ENCODE results near the gene SCNN1B. TPM values are rescaled to one million over a fixed set of nuclear protein-coding genes. Genes with fewer than 3 reads are reported as not detected.

Gene SCNN1B
- total and polyA plus RNA-seq, 11 donors, result 0.15 to 1.1 (median 0.34) TPM; not detected in 6

DNA sequence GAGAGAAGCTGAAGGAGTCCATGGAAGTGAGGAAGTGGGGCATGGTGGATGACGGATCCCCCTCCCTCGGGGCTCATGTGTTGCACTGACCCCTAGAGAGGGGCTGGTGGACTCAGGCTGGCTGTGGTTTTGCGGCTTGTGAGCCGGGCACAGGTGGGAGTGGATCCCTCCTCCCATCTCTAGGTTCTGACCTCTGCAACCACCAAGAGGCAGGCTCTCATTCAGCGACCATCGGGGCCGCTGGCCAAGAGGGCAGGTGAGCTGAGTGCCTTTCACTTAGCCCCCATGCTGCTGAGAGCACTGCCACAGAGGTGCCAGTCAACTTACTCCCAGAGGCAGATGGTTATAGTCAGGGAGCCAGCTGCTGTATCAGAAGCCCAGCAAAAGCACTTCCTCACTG lies 67.3 kb downstream of the SCNN1B start:
- intact Hi-C loops (cut with DNase I), result no loop called here
- H3K36me3 ChIP-seq, result no peaks in the 10 kb centered on the region

DNA sequence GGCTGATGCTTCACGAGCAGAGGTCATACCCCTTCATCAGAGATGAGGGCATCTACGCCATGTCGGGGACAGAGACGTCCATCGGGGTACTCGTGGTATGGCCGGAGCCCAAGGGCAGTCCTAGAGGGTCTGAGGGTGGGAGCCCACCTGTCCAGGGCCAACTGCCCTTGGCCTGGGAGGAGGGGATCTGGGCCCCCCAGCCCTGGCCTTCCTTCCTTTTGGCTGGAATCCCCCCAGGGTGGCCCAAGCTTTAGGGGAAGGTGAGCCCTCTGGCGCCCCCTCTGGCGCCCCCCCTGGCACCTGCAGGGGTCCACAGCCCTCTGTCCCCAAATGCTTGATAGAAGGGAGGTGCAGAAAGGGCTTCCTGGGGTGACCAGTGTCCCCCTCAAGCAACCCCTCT lies 69.3 kb downstream of the SCNN1B start:
- intact Hi-C loops (cut with DNase I), result loop anchor here in 1 of 10 donors (10.0 kb wide), 1 partner anchor 63 kb away; no protein-coding TSS in a partner anchor
- H3K27me3 ChIP-seq, result peaks cover 0 to 18% (median 0%) of the 10 kb centered on the region in 9 donors
- TF ChIP-seq, protein P1, sequence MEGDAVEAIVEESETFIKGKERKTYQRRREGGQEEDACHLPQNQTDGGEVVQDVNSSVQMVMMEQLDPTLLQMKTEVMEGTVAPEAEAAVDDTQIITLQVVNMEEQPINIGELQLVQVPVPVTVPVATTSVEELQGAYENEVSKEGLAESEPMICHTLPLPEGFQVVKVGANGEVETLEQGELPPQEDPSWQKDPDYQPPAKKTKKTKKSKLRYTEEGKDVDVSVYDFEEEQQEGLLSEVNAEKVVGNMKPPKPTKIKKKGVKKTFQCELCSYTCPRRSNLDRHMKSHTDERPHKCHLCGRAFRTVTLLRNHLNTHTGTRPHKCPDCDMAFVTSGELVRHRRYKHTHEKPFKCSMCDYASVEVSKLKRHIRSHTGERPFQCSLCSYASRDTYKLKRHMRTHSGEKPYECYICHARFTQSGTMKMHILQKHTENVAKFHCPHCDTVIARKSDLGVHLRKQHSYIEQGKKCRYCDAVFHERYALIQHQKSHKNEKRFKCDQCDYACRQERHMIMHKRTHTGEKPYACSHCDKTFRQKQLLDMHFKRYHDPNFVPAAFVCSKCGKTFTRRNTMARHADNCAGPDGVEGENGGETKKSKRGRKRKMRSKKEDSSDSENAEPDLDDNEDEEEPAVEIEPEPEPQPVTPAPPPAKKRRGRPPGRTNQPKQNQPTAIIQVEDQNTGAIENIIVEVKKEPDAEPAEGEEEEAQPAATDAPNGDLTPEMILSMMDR (IDR thresholded peaks at IDR 0.05), result no peak
- no peak for TF ChIP-seq POLR2A (IDR thresholded peaks at IDR 0.05)
- H3K36me3 ChIP-seq, result no peaks in the 10 kb centered on the region
- WGBS, 4 donors, result 73 to 87% (median 81%) methylated on average over 3 to 9 of the region's 9 CpGs
- no peaks in the 10 kb centered on the region for H3K9me3 ChIP-seq
- DNase-seq (no peak), ATAC-seq (no peak)
- H3K4me3 ChIP-seq, result no peak overlapping the region
- H3K27ac ChIP-seq, result no peak overlapping the region
- H3K4me1 ChIP-seq, result no peaks in the 10 kb centered on the region

More for the DNA sequence above, 67.3 kb downstream of the SCNN1B start:
- Histone ChIP-seq H3K4me1 (peaks cover 0 to 2% (median 0%) of the 10 kb centered on the region in 12 donors), H3K4me3 (no peak overlapping the region), H3K27ac (no peak overlapping the region), H3K27me3 (peaks cover 0 to 18% (median 0%) of the 10 kb centered on the region in 9 donors), H3K9me3 (no peaks in the 10 kb centered on the region)
- WGBS, 4 donors, result 64 to 73% (median 69%) methylated on average over 7 of the region's 7 CpGs
- TF ChIP-seq, protein P1 (IDR thresholded peaks at IDR 0.05), result no peak
- TF ChIP-seq POLR2A (IDR thresholded peaks at IDR 0.05), result no peak
- ATAC-seq (no peak), DNase-seq (no peak)

DNA sequence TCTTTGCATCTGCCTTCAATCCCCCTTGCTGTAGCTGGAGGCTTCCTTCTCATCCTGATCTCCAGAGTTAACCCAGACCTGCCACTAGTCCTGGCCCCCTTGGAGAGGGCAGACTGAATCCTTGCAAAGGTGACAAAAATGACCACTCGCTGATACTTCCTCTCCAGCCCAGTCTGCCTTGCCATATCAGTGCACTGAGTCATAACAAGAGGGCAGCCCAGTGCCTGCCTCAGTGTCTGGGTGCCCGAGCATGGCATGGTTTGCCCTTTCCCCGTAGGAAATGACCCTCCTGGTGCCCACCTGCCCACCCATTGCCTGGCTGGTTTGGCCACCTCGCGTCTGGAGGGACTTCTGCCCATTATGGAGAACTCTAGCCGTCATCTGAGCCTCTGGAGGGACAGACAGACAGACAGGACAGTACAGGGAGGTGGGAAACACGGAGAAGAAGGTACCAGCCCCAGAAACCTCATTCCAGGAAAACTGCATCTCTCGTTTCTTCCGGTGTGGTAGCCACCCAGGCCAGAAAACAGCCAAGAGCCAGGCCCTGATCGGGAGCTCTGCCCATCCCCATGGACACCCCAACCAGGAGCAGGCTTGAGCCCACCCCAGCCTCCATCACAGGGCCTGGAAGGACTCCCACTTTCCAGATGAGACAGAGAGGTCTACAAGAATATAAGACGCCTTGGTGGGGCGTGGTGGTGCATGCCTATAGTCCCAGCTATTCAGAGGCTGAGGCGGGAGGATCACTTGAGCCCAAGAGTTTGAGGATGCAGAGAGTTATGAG lies 71.5 kb downstream of the SCNN1B start:
- ATAC-seq (no peak), DNase-seq (no peak)
- TF ChIP-seq, protein P1 (IDR thresholded peaks at IDR 0.05), result no peak
- WGBS, 4 donors, result 81 to 84% (median 81%) methylated on average over 13 of the region's 13 CpGs
- intact Hi-C loops (cut with DNase I), result loop anchor here in 1 of 10 donors (10.0 kb wide), 1 partner anchor 61 kb away; no protein-coding TSS in a partner anchor
- no peak overlapping the region for H3K4me3 ChIP-seq
- H3K27ac ChIP-seq, result no peak overlapping the region
- H3K27me3 ChIP-seq, result peaks cover 0 to 18% (median 0%) of the 10 kb centered on the region in 9 donors
- no peaks in the 10 kb centered on the region for H3K9me3 ChIP-seq
- H3K4me1 ChIP-seq, result no peaks in the 10 kb centered on the region
- H3K36me3 ChIP-seq, result no peaks in the 10 kb centered on the region

DNA sequence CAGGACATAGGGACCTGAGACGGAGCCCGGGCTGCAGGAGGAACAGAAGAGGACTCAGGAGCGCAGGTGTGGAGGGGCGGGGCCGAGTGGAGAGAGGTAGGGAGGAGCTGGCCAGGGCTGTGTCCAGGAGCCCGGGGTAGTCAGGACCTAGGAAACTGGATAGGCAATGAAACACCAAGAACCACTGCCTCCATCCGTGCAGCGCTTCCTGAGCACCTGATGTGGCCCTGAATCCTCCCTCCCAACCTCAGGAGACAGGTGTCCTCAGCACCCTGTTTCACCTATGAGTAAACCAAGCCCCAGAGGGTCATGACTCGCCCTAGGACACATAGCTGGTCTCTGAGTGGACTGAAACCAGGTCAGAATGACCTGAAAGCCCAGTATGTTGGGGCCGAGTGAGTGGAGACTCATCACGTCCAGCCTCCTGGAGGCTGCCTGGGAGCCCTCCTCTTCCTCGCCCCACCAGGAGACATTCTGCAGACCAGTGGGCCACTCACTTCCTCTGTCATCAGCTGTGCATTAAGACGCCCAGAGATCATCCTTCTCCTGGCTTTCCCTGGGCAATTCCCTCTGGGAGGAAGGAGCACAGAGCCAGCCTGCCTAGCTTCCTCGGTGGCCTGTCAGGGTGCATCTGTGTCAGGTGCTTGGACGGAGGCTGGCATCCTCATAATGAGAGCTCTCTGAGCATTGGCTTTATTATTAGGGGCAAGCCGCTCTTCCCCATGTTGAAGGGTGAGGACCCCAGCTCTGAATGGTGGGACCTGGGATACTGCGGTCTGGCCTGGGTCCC lies 72.8 kb downstream of the SCNN1B start:
- Histone ChIP-seq H3K9me3 (no peaks in the 10 kb centered on the region), H3K27me3 (peaks cover 0 to 18% (median 0%) of the 10 kb centered on the region in 9 donors), H3K4me3 (no peak overlapping the region), H3K36me3 (no peaks in the 10 kb centered on the region), H3K4me1 (no peaks in the 10 kb centered on the region), H3K27ac (no peak overlapping the region)
- ATAC-seq, result no peak
- WGBS, 4 donors, result 70 to 80% (median 75%) methylated on average over 16 to 17 of the region's 17 CpGs
- no peak for DNase-seq
- no peak for TF ChIP-seq POLR2A (IDR thresholded peaks at IDR 0.05)
- TF ChIP-seq, protein P1 (IDR thresholded peaks at IDR 0.05), result no peak
- intact Hi-C loops (cut with DNase I), result loop anchor here in 1 of 10 donors (10.0 kb wide), 1 partner anchor 60 kb away; no protein-coding TSS in a partner anchor
